ENCODE results near the gene DARS1.

GRCh38 chr2:136010126-136010525, 24.7 kb upstream of the DARS1 start:
- TF ChIP-seq CTCF (IDR thresholded peaks at IDR 0.05; ENCODE audit: low read length) (no peak), EZH2 (IDR thresholded peaks at IDR 0.05; ENCODE audit: borderline replicate concordance, low read length) (no peak)
